Astrocyte of the cerebellum (primary cell): ENCODE data around the gene DPH2.

Source experiments
- DNase-seq: peaks from one replicate; pipeline ENCODE4 v3.0.0-alpha.2; 2011; ENCODE audit warnings: low read depth
- H3K4me3 ChIP-seq: 2 replicates; pipeline ENCODE4 v1.5.1; 2011; ENCODE audit warnings: mild to moderate bottlenecking, low read depth, low read length, moderate library complexity
- CTCF ChIP-seq: IDR thresholded peaks from 2 replicates; pipeline ENCODE4 v1.5.1; 2012; ENCODE audit warnings: low read length, low read depth, moderate library complexity, mild to moderate bottlenecking; ENCODE audit errors: missing control alignments
- in situ Hi-C: cut with HindIII; loops from 2 replicates; pipeline ENCODE4 v1.10.0; 2017; ENCODE audit warnings: low sequenced_read_pairs

DPH2 gene

GRCh38 chr1:43987159-43987902, 17.5 kb downstream of the DPH2 start:
- no peak overlapping the region for H3K4me3 ChIP-seq
- in situ Hi-C loops, result no loop called here
- no peak for DNase-seq
- TF ChIP-seq CTCF, result no peak

- no peak for DNase-seq
- in situ Hi-C loops, result loop anchor here (5.0 kb wide), 1 partner anchor 228 kb away; no protein-coding TSS in a partner anchor
- TF ChIP-seq CTCF, result no peak
- peak overlapping the region; percentile 52 for H3K4me3 ChIP-seq
Measured at GRCh38 chr1:43990271-43991199, 20.7 kb downstream of the DPH2 start.

GRCh38 chr1:43991200-43991475, 21.3 kb downstream of the DPH2 start:
- in situ Hi-C loops, result loop anchor here (5.0 kb wide), 1 partner anchor 229 kb away; no protein-coding TSS in a partner anchor
- DNase-seq, result no peak
- no peak for TF ChIP-seq CTCF

GRCh38 chr1:43991476-43992231, 21.8 kb downstream of the DPH2 start, which contains the start of gene CCDC24:
TSS of gene CCDC24 (plus strand) at chr1:43991599. CDS start at chr1:43991879, 280 bp downstream.
- H3K4me3 ChIP-seq, result peak within 1 kb of the TSS; percentile 52
- DNase-seq, result peak; percentile 15
- no peak for TF ChIP-seq CTCF
- in situ Hi-C loops, result loop anchor here (5.0 kb wide), 1 partner anchor 229 kb away; no protein-coding TSS in a partner anchor

More at GRCh38 chr1:43991200-43991475, 21.3 kb downstream of the DPH2 start:
- H3K4me3 ChIP-seq, result peak overlapping the region; percentile 52

- in situ Hi-C loops, result loop anchor here (5.0 kb wide), 1 partner anchor 230 kb away; no protein-coding TSS in a partner anchor
Measured at GRCh38 chr1:43992232-43992995, 22.6 kb downstream of the DPH2 start.

More at GRCh38 chr1:43992232-43992995, 22.6 kb downstream of the DPH2 start:
- peak overlapping the region; percentile 52 for H3K4me3 ChIP-seq
- TF ChIP-seq CTCF, result no peak
- no peak for DNase-seq
